ENCODE measurements around the gene FLAD1.
"Not testable (repeated sequence)": the region's sequence is repeated elsewhere in the genome, so short reads cannot be mapped to it uniquely, and the experiment has no call there.

The FLAD1 gene

GRCh38 chr1:154992721-154993571 is 9.8 kb downstream of the FLAD1 start:
- DNase-seq: no peak

GRCh38 chr1:154993572-154994268 is 10.6 kb downstream of the FLAD1 start, which contains the start of gene LENEP:
LENEP (plus strand) TSS chr1:154993586; CDS start chr1:154993608, 22 bp downstream.
- no peak for DNase-seq

GRCh38 chr1:154994269-154994587 is 11.1 kb downstream of the FLAD1 start:
- no peak for DNase-seq

- no peak for DNase-seq
These were observed 11.4 kb downstream of the FLAD1 start for GRCh38 chr1:154994591-154994990.

- DNase-seq: not testable (repeated sequence)
These were observed 12.3 kb downstream of the FLAD1 start for GRCh38 chr1:154995301-154995983.

- no peak for DNase-seq
These were observed 14.0 kb downstream of the FLAD1 start for GRCh38 chr1:154996966-154997701.

GRCh38 chr1:154998201-154998780 is 15.1 kb downstream of the FLAD1 start:
- DNase-seq: no peak

GRCh38 chr1:154998818-154999570 is 15.8 kb downstream of the FLAD1 start:
- peak; percentile 28 to 55 for DNase-seq

GRCh38 chr1:154999571-155000410 is 16.6 kb downstream of the FLAD1 start:
- no peak for DNase-seq

GRCh38 chr1:155000411-155000725 is 17.2 kb downstream of the FLAD1 start:
- DNase-seq: no peak

- peak; percentile 83 to 84 for DNase-seq
These were observed 17.7 kb downstream of the FLAD1 start for GRCh38 chr1:155000726-155001424.

- DNase-seq: peak in 1 of 2 donors; percentile 63
These were observed 18.2 kb downstream of the FLAD1 start for GRCh38 chr1:155001425-155001674.

- peak; percentile 99 to 100 for DNase-seq
These were observed 18.7 kb downstream of the FLAD1 start for GRCh38 chr1:155001675-155002463.

- DNase-seq: no peak
These were observed 19.5 kb downstream of the FLAD1 start, which contains the start of gene ZBTB7B for GRCh38 chr1:155002464-155003226. ZBTB7B (plus strand) TSS chr1:155002802; CDS start chr1:155014661, 11,859 bp downstream.

GRCh38 chr1:155003227-155003765 is 20.2 kb downstream of the FLAD1 start:
- DNase-seq: peak in 1 of 2 donors; percentile 56

- peak in 1 of 2 donors; percentile 67 for DNase-seq
These were observed 20.7 kb downstream of the FLAD1 start for GRCh38 chr1:155003766-155004351.

- peak in 1 of 2 donors; percentile 58 for DNase-seq
These were observed 21.4 kb downstream of the FLAD1 start for GRCh38 chr1:155004352-155005075.
